ENCODE results near the gene KRTAP9-3. TPM values are rescaled to one million over a fixed set of nuclear protein-coding genes. Genes with fewer than 3 reads are reported as not detected.

The KRTAP9-3 gene
- total and polyA plus RNA-seq, 2 of the 8 experiments (the other 6 are each of a cell fraction or from before 2014, with no cell fraction given), result not detected

DNA sequence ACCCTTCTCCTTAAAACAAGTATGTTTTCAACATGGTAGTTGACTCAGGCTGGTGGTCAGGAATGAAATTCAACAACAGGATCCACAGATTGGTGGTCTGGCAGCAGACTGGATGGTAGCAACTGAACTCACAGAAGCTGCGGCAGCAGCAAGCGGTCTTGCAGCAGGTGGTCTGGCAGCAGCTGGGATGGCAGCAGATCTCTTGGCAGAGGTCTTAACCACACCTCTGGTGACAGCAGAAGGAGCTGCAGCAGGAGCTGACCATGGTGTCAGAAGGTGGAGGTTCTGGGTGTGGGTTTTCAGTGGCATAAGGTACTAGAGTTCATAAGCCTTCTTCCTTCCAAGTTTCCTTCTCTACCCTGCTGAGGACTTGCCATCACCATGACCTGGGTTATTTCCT lies 45.4 kb upstream of the KRTAP9-3 start:
- Histone ChIP-seq H3K4ac (replicated peaks; ENCODE audit: insufficient read length, low read depth, low read length) (no peak overlapping the region), H3K36me3 (ENCODE audit: control insufficient read depth in 2 of 4, insufficient read depth in 4 of 4, low read length in 3 of 4) (no peaks in the 10 kb centered on the region), H3K4me2 (ENCODE audit: insufficient read depth in 1 of 2, low read depth in 2 of 2, low read length in 2 of 2) (no peak overlapping the region), H3K27ac (ENCODE audit: low read depth, low read length) (no peak overlapping the region), H4K5ac (ENCODE audit: insufficient read length, low read depth, low read length) (no peak overlapping the region), H3K14ac (ENCODE audit: insufficient read length) (no peak overlapping the region), H3K79me1 (ENCODE audit: low read depth, low read length) (no peaks in the 10 kb centered on the region), H2BK20ac (ENCODE audit: low read length) (no peak overlapping the region), H4K20me1 (replicated peaks in 1 of 2; ENCODE audit: control insufficient read depth in 1 of 2, insufficient read depth in 2 of 2, low read length in 2 of 2) (no peaks in the 10 kb centered on the region), H2BK120ac (replicated peaks; ENCODE audit: low read depth, low read length) (no peak overlapping the region), H3K9me3 (ENCODE audit: insufficient read depth in 2 of 2, low read depth in 1 of 2, low read length in 1 of 2) (no peaks in the 10 kb centered on the region), H3K4me1 (replicated peaks in 1 of 4; ENCODE audit: control insufficient read depth in 3 of 4, insufficient read depth in 4 of 4, low read length in 3 of 4) (no peaks in the 10 kb centered on the region; a peak in 2 of 7 replicates), H2BK12ac (ENCODE audit: low read depth, low read length) (no peak overlapping the region), H3K18ac (ENCODE audit: extremely low read depth, low read length) (no peak overlapping the region), H2AK5ac (ENCODE audit: low read depth, low read length) (no peak overlapping the region), H3K79me2 (ENCODE audit: control insufficient read depth in 1 of 2, insufficient read depth in 2 of 2, low read length in 2 of 2) (no peaks in the 10 kb centered on the region), H3K9ac (replicated peaks in 1 of 4; ENCODE audit: extremely low read depth in 1 of 4, low read depth in 3 of 4, low read length in 3 of 4) (no peak overlapping the region), H4K91ac (replicated peaks; ENCODE audit: insufficient read length, low read length) (no peak overlapping the region), H3K4me3 (ENCODE audit: extremely low read depth in 1 of 4, insufficient read depth in 2 of 4, low read depth in 3 of 4, low read length in 4 of 4) (no peak overlapping the region), H3K23ac (ENCODE audit: insufficient read length) (no peak overlapping the region), H3K56ac (replicated peaks; ENCODE audit: insufficient read length, low read depth, low read length) (no peak overlapping the region), H3K23me2 (ENCODE audit: low read depth, low read length) (no peaks in the 10 kb centered on the region; the same call in 1 of the 2 replicates), H3K27me3 (replicated peaks in 1 of 4; ENCODE audit: control insufficient read depth in 3 of 4, extremely low read depth in 1 of 4, insufficient read depth in 3 of 4, low read length in 3 of 4) (no peaks in the 10 kb centered on the region), H2BK15ac (ENCODE audit: low read length) (no peak overlapping the region), H2BK5ac (ENCODE audit: low read depth, low read length) (no peak overlapping the region), H4K8ac (ENCODE audit: extremely low read depth, insufficient read depth, low read length) (no peak overlapping the region), H2AFZ (ENCODE audit: low read length) (no peak overlapping the region)
- ChIA-PET POLR2A (ENCODE audit: partially characterized antibody) (interaction anchor here (0.6 kb wide), 1 partner anchor 43 kb away, joined by 3 read pairs; no protein-coding TSS in a partner anchor), CTCF (ENCODE audit: partially characterized antibody) (interaction anchor here (1.4 kb wide), 1 partner anchor 136 kb away, joined by 3 read pairs; no protein-coding TSS in a partner anchor)
- no peak for DNase-seq (ENCODE audit: low read depth in 1 of 2, low spot score in 2 of 2)
- WGBS, 2 experiments (ENCODE audit: extremely low coverage in 1 of 2, insufficient coverage in 1 of 2, insufficient read length in 1 of 2, insufficient replicate concordance in 2 of 2, low coverage in 1 of 2, low lambda C conversion rate in 2 of 2, missing lambda C conversion rate in 1 of 2), result 79% methylated on average over 2 of the region's 2 CpGs; no CpG with 5 or more reads in 1 of the 2 experiments
- TF ChIP-seq SIX5 (IDR thresholded peaks at IDR 0.05; ENCODE audit: low read depth, low read length), result no peak
- TF ChIP-seq CBX8 (IDR thresholded peaks at IDR 0.05; ENCODE audit: borderline replicate concordance, low read depth, low read length), result no peak
- TF ChIP-seq SAP30 (IDR thresholded peaks at IDR 0.05; ENCODE audit: insufficient read depth, insufficient replicate concordance, low read length), result no peak
- no peak for TF ChIP-seq EP300 (IDR thresholded peaks at IDR 0.05; ENCODE audit: borderline replicate concordance in 1 of 2, low read depth in 2 of 2, low read length in 2 of 2)
- no peak for TF ChIP-seq RAD21 (IDR thresholded peaks at IDR 0.05 in 1 of 2, conservative IDR thresholded peaks at IDR 0.05 in 1 of 2; ENCODE audit: low read depth in 2 of 2, low read length in 2 of 2)
- TF ChIP-seq CTBP2 (IDR thresholded peaks at IDR 0.05; ENCODE audit: borderline replicate concordance, insufficient read depth, insufficient read length, low read length), result no peak
- TF ChIP-seq CHD2 (IDR thresholded peaks at IDR 0.05; ENCODE audit: low read length), result no peak
- no peak for TF ChIP-seq SIRT6 (IDR thresholded peaks at IDR 0.05; ENCODE audit: low read length)
- no peak for TF ChIP-seq GTF2F1 (IDR thresholded peaks at IDR 0.05; ENCODE audit: borderline replicate concordance, low read depth, low read length)
- TF ChIP-seq POU5F1 (IDR thresholded peaks at IDR 0.05; ENCODE audit: low read depth, low read length), result no peak
- FAIRE-seq, result no peak
